NOMO-1 treated with DMSO at 0.1 percent for 48 hours (cell line): Measurements from ENCODE around the gene NGFR.

Source experiments
- DNase-seq: peaks from one replicate; lab custom pipeline; 2025; ENCODE audit not compliant: unreplicated experiment; lab: John Stamatoyannopoulos, UW

Gene NGFR

GRCh38 chr17:49515196-49515770 is 20.2 kb downstream of the NGFR start:
- DNase-seq = peak; percentile 15

DNA sequence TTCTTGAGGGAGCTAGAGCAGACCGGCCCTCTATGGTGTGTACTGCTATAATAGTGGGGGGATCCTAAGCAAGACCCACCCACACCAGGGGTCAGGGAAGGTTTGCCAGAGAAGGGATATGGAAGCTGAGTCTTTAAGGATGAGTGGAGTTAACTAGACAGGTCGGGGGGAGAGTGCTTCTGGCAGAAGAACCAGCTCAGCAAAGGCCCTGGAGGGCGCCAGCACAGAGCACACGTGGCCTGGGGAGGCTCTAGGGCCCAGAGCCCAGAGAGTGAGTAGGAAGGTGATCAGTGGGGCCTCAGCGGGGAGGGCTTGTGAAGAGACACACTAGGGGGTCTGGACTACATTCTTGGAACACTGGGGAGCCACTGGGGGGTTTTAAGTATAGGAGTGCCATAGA is 21.1 kb downstream of the NGFR start:
- no peak for DNase-seq

- DNase-seq = no peak
Observed at GRCh38 chr17:49518346-49519078, 23.4 kb downstream of the NGFR start.

DNA sequence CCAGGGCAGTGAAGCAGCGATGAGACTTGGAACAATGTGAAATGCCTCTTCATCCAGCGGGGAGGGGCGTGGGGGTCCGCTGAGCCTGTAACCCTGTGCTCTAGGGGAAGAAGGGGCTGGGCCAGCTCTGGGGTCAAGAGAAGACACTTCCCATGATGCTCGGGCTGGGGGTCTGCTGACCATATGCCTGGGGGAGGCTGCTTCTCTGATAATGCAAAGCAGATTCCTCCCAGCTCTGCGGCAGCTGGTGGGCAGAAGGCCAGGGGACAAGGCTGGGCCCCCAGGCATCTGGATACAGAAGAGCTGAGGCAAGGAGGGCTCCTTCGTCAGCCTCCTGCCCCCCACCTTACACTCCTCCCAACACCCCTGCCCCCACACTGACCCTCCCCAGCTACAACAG is 24.7 kb downstream of the NGFR start:
- no peak for DNase-seq

DNA sequence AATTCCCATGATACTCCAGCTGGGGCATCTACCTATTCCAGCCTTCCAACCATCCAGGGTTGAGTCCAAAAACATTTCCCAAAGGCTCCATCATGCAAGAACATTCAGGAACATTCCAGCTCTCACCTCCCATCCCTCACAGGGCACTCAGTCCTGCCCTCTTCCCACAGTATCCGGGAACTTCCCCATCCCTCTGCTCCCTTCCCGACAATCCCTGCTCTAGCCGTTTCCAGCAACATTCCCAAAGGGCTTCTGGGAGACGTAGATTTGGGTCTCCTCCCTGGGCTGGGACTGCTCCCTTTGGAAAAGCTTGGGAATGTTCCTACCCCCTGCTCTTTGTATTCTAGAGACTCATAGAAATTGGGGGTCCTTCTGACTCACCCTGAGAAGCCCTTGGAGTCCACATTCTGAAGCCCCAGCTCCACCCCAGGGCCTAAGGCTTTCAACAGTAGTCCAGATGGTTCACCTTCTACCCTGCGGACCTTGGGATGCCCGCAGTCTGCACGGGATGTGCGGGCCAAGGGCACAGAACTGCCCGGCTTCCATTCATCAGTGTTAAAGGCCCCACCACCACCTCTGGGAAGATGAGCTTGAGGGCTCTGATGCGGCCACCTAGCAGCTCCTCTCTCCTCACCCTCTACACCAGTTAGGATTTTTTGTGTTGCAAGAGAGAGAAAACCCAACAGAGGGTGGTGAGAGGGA is 25.4 kb downstream of the NGFR start:
- no peak for DNase-seq

DNA sequence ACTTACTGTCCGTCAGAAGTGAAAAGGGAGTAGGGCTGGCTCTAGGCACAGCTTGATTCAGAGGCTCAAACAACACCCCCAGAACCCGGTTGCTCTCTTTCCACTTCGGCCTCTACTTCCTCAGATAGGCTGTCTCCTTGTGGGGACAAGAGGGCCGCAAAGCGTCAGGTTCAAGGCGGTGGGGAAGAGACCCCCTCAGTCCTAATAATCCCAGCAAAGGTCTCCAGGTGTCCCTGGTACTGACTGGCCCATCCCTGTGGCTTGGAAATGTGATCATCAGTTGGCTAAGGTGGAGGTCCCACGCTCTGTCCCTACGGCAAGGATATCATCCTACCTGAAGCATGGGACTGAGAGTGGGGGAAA is 26.0 kb downstream of the NGFR start:
- DNase-seq = no peak

GRCh38 chr17:49521471-49522356 is 26.6 kb downstream of the NGFR start:
- peak; percentile 59 for DNase-seq

DNA sequence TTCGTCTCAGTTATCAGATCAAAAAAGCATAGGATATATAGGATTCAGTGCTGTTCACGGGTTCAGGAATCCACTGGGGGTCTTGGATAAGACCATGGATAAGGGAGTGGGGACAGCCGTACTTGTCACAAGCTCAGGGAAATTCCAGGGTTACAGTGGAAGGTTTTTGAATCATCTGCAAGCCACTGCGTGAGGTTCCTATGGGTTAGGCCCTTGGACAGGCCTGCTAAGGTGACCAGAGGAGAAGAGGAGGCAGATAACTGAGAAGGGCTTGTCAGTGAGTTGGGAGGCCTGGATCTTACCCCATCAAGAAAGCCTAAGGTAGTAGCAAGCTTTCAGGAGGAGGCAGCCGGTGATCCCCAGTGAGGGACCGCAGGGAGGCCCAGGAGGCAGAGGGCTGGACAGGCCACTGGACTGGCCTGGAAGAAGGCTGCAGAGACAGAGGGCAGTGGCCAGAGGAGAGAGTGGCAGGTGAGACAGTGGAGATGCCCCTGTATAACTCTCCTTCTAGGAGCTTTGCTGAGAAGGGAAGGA is 27.3 kb downstream of the NGFR start:
- no peak for DNase-seq

DNA sequence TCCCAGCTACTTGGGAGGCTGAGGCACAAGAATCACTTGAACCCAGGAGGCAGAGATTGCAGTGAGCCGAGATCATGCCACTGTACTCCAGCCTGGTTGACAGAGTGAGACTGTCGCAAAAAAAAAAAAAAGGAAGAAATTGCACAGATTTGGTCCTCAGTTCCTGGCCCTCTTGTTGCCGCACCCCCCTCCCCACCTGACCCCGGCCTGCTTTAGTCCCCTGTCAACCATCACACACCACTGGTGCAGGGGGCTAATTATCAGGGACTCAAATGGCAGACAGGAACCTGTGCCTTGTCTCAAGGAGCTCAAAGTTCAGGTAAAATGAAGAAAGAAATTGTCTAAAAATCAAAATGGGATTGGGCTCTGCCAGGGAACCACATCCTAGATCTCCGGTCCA is 28.1 kb downstream of the NGFR start:
- DNase-seq = no peak

DNA sequence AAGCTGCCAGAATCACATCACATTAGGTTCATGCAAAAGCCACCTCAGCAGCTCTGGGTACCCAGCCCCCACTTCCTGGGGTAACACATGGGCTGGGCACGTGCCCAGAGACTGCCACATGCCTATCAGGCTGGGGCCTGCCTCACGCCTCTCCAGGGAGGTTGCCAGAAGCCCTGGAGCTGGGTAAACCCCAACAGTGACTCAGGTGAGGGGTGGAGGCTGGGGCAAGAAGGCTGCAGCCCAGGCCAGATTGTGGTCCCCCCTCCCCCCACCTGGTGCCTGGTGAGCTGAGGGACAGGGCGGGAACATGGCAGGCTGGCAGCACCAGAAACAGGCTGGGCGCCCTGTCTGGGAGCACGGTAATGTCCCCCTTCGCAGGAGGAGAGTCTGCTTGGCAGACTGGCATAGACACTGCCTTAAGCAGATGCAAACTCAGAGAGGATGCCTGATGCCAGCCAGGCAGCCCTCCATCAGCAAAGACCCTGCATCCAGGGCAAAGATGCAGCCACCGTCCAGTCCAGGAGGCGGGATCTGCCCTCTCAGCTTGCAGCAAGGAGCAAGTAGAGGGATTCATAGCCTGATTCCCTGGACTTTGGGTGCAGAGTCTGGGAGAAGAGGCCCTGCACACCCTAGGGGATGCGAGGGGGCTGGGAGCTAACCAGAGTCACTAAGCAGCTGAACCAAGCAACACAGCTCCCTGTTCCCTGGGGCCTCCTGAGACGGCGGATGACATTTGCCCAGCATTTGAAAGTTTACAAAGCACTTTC is 28.8 kb downstream of the NGFR start:
- DNase-seq = no peak

GRCh38 chr17:49524473-49525359 is 29.6 kb downstream of the NGFR start:
- no peak for DNase-seq

GRCh38 chr17:49525831-49526741 is 31.0 kb downstream of the NGFR start:
- no peak for DNase-seq

DNA sequence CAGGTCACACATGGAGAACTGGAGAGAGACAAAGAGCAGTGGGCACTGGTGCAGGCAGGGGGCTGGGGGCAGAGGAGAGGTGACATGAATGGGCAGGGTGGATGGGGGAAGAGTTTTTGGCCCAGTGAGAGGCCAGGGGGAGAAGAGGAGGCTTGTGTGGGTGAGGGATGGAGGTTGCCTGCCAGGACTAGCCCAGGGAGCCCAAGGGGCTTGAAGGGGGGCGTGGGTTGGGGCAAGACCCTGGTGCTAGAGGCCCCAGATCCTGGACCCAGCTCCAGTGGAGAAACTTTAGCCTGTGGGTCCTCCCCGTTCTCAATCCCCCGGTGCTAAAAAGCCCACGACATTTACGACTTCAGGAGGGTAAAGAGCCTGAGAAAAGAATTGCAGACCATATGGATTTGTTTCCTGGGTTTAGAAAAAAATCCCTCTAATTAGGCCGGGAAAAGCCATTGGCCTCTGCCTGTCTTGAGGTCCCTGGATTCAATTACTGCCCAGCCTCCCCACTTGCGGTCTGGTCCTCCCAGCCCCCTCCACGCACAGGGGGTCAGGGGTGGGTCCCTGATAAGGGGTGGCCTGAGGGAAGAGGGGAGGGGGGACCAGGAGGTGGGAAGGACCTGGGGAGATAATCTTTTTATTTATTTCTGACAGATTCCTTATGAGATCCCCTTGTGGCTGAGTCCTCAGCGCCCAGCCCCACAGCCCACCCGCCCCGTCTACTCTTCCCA is 33.0 kb downstream of the NGFR start:
- no peak for DNase-seq

DNA sequence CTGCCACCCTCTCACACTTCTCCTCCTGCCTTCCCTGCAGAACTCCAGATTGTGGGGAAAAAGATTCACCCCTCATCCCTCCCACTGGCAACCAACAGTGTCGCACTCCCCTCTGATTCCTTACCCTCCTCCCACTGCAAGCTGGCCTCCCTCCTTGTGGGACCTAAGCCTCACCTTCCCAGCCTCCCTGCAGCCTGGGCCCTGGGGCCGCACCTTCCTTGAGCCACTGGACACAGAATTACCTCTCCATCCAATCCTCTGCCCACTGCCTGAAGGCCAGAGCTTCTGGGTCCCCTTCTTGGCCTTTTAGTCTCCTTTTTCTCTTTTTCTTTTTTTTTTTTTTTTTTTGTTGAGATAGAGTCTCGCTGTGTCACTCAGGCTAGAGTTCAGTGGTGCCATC is 33.9 kb downstream of the NGFR start:
- DNase-seq = no peak

- no peak for DNase-seq
Observed at GRCh38 chr17:49530118-49530517, 35.0 kb downstream of the NGFR start.

DNA sequence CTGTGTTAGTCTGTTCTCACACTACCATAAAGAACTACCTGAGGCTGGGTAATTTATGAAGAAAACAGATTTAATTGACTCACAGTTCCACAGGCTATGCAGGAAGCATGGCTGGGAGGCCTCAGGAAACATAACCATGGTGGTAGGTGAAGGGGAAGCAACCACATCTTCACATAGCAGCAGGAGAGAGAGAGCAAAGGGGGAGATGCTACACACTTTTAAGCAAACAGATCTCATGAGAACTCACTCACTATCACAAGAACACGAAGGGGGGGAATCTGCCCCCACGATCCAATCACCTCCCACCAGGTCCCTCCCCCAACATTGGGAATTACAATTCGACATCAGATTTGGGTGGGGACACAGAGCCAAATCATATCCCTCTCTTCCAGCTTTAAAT is 48.8 kb downstream of the NGFR start:
- no peak for DNase-seq

DNA sequence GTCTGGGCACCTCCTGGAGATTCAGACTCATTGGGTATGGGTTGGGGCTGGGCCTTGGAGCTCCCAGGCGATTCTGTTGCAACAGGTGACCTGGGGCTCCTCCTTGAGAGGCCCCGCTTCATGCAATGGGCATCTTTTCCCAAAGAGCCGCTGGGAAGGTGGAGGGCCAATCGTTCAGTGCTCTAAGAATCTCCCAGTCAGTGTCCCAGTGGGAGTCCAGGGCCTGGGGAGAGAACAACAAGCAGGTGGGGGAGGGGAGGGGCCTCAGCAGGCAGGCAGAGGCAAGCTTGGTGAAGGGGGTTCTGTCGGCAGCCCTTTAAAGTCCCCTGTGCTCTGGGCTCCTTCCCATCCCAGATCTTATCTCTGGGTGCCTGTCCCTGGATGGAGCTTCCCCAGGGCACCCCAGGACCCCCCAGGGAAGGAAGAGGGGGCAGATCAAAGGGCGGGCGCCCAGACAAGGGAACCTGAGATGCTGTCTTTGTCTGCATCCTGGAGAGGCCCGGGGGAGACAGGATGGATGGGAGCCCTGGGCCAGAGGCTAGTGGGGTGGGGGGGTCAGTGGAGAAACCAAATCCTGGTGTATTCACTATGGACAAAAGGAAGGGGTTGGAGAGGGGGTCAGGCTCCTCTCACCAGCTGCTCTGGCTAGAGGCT is 50.0 kb downstream of the NGFR start:
- no peak for DNase-seq
